Stimulated activated naive B cell treated with anti-CD40 and anti-IgM and Interleukin-4, amounts not matched to agents 10 μg/mL and 1 μg/mL and 100 μg/mL, for 72 hours (primary cell): Measurements from ENCODE around the gene TAF6L.
A peak's percentile ranks its signal among the peaks of the same experiment; 100 is the strongest.
"Not testable (repeated sequence)": the region's sequence is repeated elsewhere in the genome, so short reads cannot be mapped to it uniquely, and the experiment has no call there.

ENCODE experiments used
- ATAC-seq, 2 donors: fragments of 150-1000 bp; cut with Tn5 transposase; replicated peaks; 2 replicates each; pipeline ENCODE4 v1.10.0; 2021; ENCODE audit warnings: moderate library complexity in 1 of 2
- DNase-seq: peaks from one replicate; pipeline ENCODE4 v3.0.0; 2021
- H3K27ac Mint-ChIP-seq: one replicate; pipeline ENCODE4 v1.8.0; 2022; ENCODE audit warnings: mild to moderate bottlenecking, mixed read lengths
- H3K27me3 Mint-ChIP-seq, 2 donors: one replicate each; pipeline ENCODE4 v1.8.0; 2022; ENCODE audit warnings: mixed read lengths in 2 of 2
- H3K36me3 Mint-ChIP-seq, 2 donors: one replicate each; pipeline ENCODE4 v1.8.0; 2022; ENCODE audit warnings: mixed read lengths in 2 of 2, mild to moderate bottlenecking in 1 of 2
- H3K4me1 Mint-ChIP-seq, 2 donors: one replicate each; pipeline ENCODE4 v1.8.0; 2022; ENCODE audit warnings: mixed read lengths in 2 of 2, mild to moderate bottlenecking in 1 of 2
- H3K4me3 Mint-ChIP-seq, 2 donors: one replicate each; pipeline ENCODE4 v1.8.0; 2022; ENCODE audit warnings: mild to moderate bottlenecking in 2 of 2, mixed read lengths in 2 of 2, moderate library complexity in 1 of 2
- H3K9me3 Mint-ChIP-seq, 2 donors: one replicate each; pipeline ENCODE4 v1.8.0; 2022; ENCODE audit warnings: mixed read lengths in 2 of 2, mild to moderate bottlenecking in 1 of 2

Gene TAF6L, protein sequence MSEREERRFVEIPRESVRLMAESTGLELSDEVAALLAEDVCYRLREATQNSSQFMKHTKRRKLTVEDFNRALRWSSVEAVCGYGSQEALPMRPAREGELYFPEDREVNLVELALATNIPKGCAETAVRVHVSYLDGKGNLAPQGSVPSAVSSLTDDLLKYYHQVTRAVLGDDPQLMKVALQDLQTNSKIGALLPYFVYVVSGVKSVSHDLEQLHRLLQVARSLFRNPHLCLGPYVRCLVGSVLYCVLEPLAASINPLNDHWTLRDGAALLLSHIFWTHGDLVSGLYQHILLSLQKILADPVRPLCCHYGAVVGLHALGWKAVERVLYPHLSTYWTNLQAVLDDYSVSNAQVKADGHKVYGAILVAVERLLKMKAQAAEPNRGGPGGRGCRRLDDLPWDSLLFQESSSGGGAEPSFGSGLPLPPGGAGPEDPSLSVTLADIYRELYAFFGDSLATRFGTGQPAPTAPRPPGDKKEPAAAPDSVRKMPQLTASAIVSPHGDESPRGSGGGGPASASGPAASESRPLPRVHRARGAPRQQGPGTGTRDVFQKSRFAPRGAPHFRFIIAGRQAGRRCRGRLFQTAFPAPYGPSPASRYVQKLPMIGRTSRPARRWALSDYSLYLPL

GRCh38 chr11:62771144-62772021 is at the start of gene TAF6L:
TAF6L (plus strand) TSS chr11:62771396; CDS start chr11:62775784, 4,388 bp downstream.
- peak within 1 kb of the TSS; percentile 96 to 97 for H3K4me3 Mint-ChIP-seq

DNA sequence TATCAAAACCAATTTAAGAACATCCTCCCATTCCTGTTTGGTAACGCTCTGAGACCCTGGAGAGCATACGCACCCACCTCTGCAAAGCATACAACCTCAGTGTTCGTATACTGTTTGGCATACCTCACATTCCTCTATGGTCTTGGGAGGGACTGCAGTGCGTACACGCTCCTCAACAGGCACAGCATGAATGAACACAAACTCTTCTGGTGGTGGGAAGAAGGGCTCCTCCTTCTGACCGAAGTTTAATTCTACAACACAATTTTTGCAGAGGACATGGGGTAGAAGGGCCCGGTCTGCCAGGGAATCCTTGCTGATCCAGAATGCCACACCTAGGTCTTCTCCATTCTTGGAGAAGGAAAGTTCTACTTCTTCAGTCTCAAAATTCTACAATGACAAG is 49.2 kb upstream of the TAF6L start:
- Mint-ChIP-seq H3K27ac (peak overlapping the region; percentile 42), H3K4me1 (peaks cover 15 to 27% of the 10 kb centered on the region in 2 donors), H3K27me3 (no peaks in the 10 kb centered on the region), H3K4me3 (no peak overlapping the region), H3K9me3 (no peaks in the 10 kb centered on the region), H3K36me3 (peaks cover 61 to 71% of the 10 kb centered on the region in 2 donors)
- ATAC-seq (no peak), DNase-seq (no peak)

More at GRCh38 chr11:62771144-62772021, at the start of gene TAF6L:
- no peaks in the 10 kb centered on the region for H3K9me3 Mint-ChIP-seq
- H3K27me3 Mint-ChIP-seq: no peaks in the 10 kb centered on the region
- peak within 1 kb of the TSS; percentile 99 for H3K27ac Mint-ChIP-seq
- H3K36me3 Mint-ChIP-seq: peaks cover 13 to 27% of the 10 kb centered on the region in 2 donors
- peak; percentile 89 for DNase-seq
- H3K4me1 Mint-ChIP-seq: peaks cover 23 to 40% of the 10 kb centered on the region in 2 donors
- peak; percentile 84 to 88 for ATAC-seq

- Mint-ChIP-seq H3K27ac (no peak overlapping the region), H3K27me3 (no peaks in the 10 kb centered on the region), H3K9me3 (no peaks in the 10 kb centered on the region), H3K4me1 (peaks cover 15 to 27% of the 10 kb centered on the region in 2 donors), H3K36me3 (peaks cover 53 to 71% of the 10 kb centered on the region in 2 donors), H3K4me3 (peak overlapping the region; percentile 96 to 97)
- no peak for DNase-seq
- ATAC-seq: no peak
Observed at GRCh38 chr11:62724171-62724570, 47.0 kb upstream of the TAF6L start.

DNA sequence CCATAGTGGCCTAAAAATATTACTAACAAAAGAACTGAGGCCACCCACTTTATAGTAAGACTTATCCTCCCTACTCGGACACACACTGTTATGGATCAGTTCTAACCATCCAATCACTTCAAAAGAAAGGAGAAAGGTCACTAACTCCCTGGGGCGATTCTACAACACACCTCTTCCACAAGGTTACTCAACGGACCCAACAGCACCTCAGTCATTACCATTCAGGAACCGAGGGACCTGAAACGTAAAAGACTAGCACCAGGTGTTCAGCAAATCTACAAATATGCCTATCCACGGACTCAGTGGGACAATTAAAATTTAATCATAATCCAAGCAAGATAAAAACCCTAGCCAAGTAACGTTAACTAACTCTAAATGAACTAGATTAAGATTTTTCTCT is 45.5 kb upstream of the TAF6L start:
- ATAC-seq (no peak), DNase-seq (no peak)
- H3K9me3 Mint-ChIP-seq: no peaks in the 10 kb centered on the region
- peaks cover 44 to 61% of the 10 kb centered on the region in 2 donors for H3K36me3 Mint-ChIP-seq
- peaks cover 15 to 36% of the 10 kb centered on the region in 2 donors for H3K4me1 Mint-ChIP-seq
- no peaks in the 10 kb centered on the region for H3K27me3 Mint-ChIP-seq
- peak overlapping the region; percentile 96 to 97 for H3K4me3 Mint-ChIP-seq
- peak overlapping the region; percentile 89 for H3K27ac Mint-ChIP-seq

GRCh38 chr11:62726156-62726914 is 44.9 kb upstream of the TAF6L start:
- no peak for ATAC-seq
- DNase-seq: no peak
- H3K4me3 Mint-ChIP-seq: peak overlapping the region; percentile 96 to 97
- no peaks in the 10 kb centered on the region for H3K27me3 Mint-ChIP-seq
- peaks cover 19 to 41% of the 10 kb centered on the region in 2 donors for H3K4me1 Mint-ChIP-seq
- H3K27ac Mint-ChIP-seq: peak overlapping the region; percentile 89
- no peaks in the 10 kb centered on the region for H3K9me3 Mint-ChIP-seq
- peaks cover 42 to 57% of the 10 kb centered on the region in 2 donors for H3K36me3 Mint-ChIP-seq

DNA sequence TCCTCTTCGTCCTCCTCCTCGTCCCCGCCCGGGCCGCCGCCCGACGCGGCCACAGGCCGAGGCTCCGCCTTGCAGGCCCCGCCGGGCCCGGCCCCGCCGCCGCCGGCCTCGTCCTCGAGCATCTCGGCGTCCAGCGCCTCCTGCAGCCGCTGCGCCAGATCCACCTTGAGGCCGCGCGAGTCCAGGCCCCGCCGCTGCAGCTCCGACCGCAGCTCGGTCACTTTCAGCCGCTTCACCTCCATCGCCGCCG is 44.4 kb upstream of the TAF6L start:
- H3K36me3 Mint-ChIP-seq: peaks cover 38 to 55% of the 10 kb centered on the region in 2 donors
- H3K27ac Mint-ChIP-seq: peak overlapping the region; percentile 99
- H3K4me1 Mint-ChIP-seq: peaks cover 19 to 44% of the 10 kb centered on the region in 2 donors
- ATAC-seq (peak in 1 of 2 donors; percentile 5), DNase-seq (no peak)
- no peaks in the 10 kb centered on the region for H3K27me3 Mint-ChIP-seq
- H3K9me3 Mint-ChIP-seq: no peaks in the 10 kb centered on the region
- H3K4me3 Mint-ChIP-seq: peak overlapping the region; percentile 96 to 97

DNA sequence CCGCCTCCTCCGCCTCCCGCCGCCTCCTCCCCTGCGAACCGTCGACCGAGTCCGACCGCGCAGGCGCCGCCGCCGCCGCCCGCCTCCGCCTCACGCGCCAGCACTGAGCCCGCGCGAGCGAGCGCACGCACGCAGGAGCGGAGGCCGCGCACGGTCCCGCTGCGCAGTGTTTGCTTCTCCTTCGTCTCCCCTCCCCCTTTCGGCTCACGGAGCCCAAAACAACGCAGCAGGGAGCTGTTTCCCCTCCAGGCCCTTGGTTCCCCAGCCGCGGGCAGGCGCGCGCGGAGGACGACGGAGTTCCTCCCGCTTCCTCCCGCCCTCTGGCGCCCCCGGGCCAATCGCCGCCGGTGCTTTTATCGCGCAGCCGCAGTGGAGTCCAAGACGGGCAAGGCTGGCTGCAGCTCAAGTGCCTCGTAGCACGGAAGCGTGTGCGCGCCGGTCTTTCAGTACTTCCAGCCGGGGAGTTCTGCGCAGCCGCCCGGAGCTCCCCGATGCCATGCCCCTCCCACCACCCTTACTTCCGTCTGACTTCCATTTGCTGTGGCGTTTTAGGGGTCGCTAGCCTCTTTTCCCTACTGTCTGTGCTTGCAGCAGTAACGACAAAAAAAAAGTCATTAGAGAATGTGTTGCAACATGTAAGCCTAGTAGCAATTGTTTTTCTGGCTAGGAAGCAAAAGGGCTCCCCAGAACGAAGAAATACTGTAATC is 43.9 kb upstream of the TAF6L start, which contains the start of gene HNRNPUL2:
HNRNPUL2 (minus strand) TSS at position 293 of the 707 bp plus-strand sequence. CDS start 301 bp downstream, outside the sequence.
- Mint-ChIP-seq H3K27me3 (no peaks in the 10 kb centered on the region), H3K9me3 (no peaks in the 10 kb centered on the region), H3K36me3 (peaks cover 34 to 50% of the 10 kb centered on the region in 2 donors), H3K4me1 (peaks cover 19 to 44% of the 10 kb centered on the region in 2 donors), H3K27ac (peak within 1 kb of the TSS; percentile 99), H3K4me3 (peak within 1 kb of the TSS; percentile 96 to 97)
- DNase-seq: peak; percentile 99
- peak; percentile 84 for ATAC-seq

DNA sequence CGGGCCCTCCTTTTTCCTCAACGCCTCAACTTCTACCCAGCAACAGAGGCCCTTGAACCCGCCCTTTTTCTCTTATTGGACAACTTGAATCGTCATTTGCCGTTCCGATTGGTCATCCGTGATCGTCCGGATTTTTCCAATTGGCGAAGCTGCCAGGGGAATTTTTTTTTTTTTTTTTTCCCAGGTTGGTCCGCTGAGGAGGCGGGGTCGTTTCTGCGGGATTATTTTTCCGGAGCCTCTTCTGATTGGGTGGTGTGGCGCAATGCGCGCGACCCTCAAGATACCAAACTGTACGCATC is 43.4 kb upstream of the TAF6L start:
- peak overlapping the region; percentile 99 for H3K27ac Mint-ChIP-seq
- DNase-seq (peak; percentile 86), ATAC-seq (peak; percentile 65 to 66)
- no peaks in the 10 kb centered on the region for H3K27me3 Mint-ChIP-seq
- H3K36me3 Mint-ChIP-seq: peaks cover 29 to 45% of the 10 kb centered on the region in 2 donors
- peaks cover 19 to 44% of the 10 kb centered on the region in 2 donors for H3K4me1 Mint-ChIP-seq
- no peaks in the 10 kb centered on the region for H3K9me3 Mint-ChIP-seq
- peak overlapping the region; percentile 96 to 97 for H3K4me3 Mint-ChIP-seq

DNA sequence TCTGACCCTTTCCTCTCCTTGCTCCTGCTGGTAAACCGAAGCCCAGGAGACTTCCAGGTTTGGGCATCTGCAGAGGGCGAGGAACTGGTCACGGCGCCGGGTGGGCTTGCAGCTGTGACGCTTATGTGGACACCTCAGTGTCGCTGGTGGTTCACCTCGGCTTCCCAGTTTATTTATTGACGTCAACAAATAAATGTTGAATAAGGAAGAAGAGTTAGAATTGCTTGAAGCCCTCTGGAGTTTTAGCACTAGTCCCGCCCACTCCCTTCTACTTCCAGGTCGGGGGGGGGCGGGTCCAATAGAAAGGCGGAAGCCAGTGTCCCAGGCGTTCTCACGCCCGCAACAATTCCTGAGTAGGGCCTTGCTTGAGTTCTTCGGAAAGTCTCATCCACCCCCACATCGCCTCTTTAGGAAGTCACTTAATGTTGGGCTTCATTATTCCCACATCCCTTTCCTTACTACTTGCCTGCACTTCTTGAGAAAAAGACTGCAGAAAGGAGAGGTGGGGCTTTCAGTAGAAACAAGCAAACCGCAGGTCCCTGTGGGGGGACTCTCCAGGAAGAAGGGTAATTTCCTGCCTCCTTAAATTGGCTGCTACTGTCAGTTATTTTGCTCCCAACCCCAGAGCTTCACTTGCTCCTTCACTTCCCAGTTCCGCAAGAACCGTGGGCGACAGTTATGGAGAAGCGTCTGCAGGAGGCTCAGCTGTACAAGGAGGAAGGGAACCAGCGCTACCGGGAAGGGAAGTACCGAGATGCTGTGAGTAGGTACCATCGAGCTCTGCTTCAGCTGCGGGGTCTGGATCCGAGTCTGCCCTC is 42.8 kb upstream of the TAF6L start, which contains the start of gene TTC9C:
TTC9C (plus strand) TSS at position 316 of the 818 bp plus-strand sequence; CDS start at position 679, 363 bp downstream.
- no peaks in the 10 kb centered on the region for H3K9me3 Mint-ChIP-seq
- ATAC-seq: peak; percentile 36 to 37
- H3K27me3 Mint-ChIP-seq: no peaks in the 10 kb centered on the region
- H3K4me1 Mint-ChIP-seq: peaks cover 22 to 42% of the 10 kb centered on the region in 2 donors
- peak; percentile 78 for DNase-seq
- peak within 1 kb of the TSS; percentile 99 for H3K27ac Mint-ChIP-seq
- H3K4me3 Mint-ChIP-seq: peak within 1 kb of the TSS; percentile 96 to 97
- H3K36me3 Mint-ChIP-seq: peaks cover 31 to 45% of the 10 kb centered on the region in 2 donors

DNA sequence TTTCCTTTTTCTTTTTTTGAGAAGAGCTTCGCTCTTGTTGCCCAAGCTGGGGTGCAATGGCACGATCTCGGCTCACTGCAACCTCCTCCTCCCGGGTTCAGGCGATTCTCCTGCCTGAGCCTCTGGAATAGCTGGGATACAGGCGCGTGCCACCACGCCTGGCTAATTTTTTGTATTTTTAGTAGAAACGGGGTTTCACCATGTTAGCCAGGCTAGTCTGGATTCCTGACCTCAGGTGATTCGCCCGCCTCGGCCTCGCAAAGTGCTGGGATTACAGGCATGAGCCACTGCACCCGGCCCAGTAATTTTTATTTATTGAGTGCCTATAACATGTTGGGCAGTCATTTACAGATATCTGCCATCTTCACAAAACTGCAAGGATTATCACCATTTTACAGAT is 41.1 kb upstream of the TAF6L start:
- not testable (repeated sequence) for H3K27ac Mint-ChIP-seq, H3K9me3 Mint-ChIP-seq, H3K27me3 Mint-ChIP-seq, DNase-seq, ATAC-seq
- H3K4me1 Mint-ChIP-seq: peaks cover 14 to 25% of the 10 kb centered on the region in 2 donors
- peaks cover 23 to 35% of the 10 kb centered on the region in 2 donors for H3K36me3 Mint-ChIP-seq
- peak overlapping the region; percentile 96 to 97 for H3K4me3 Mint-ChIP-seq

- Mint-ChIP-seq H3K4me3 (no peak overlapping the region), H3K27me3 (no peaks in the 10 kb centered on the region), H3K36me3 (peaks cover 15 to 29% of the 10 kb centered on the region in 2 donors), H3K4me1 (peaks cover 10 to 21% of the 10 kb centered on the region in 2 donors), H3K9me3 (no peaks in the 10 kb centered on the region), H3K27ac (no peak overlapping the region)
- ATAC-seq (no peak), DNase-seq (no peak)
Observed at GRCh38 chr11:62732830-62733229, 38.4 kb upstream of the TAF6L start.

DNA sequence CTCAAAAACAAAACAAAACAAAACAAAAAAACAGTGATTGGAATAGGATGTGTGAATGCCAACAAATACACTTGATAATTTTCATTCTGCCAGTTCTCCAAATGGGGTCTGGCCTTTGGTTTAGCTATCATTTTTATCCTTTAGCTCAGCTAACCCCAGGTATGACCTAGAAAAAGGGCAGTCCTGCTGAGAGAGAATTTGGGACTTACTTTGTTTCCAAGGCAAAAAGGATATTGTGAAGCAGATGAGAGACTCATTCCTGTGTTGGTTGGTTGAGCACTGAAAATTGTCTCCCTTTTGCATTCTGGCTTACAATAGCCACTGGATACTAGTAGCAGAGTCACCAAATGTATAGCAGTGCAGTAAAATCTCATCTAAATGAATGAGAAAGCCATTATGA is 34.0 kb upstream of the TAF6L start:
- ATAC-seq (no peak), DNase-seq (no peak)
- Mint-ChIP-seq H3K27ac (no peak overlapping the region), H3K4me1 (peaks cover 3 to 5% of the 10 kb centered on the region in 2 donors), H3K4me3 (no peak overlapping the region), H3K9me3 (no peaks in the 10 kb centered on the region), H3K27me3 (no peaks in the 10 kb centered on the region), H3K36me3 (peaks cover 19 to 27% of the 10 kb centered on the region in 2 donors)
